ENCODE results near the gene SMPDL3B.

GRCh38 chr1:27931759-27932158 is 3.0 kb upstream of the SMPDL3B start:
- TF ChIP-seq, protein P1, sequence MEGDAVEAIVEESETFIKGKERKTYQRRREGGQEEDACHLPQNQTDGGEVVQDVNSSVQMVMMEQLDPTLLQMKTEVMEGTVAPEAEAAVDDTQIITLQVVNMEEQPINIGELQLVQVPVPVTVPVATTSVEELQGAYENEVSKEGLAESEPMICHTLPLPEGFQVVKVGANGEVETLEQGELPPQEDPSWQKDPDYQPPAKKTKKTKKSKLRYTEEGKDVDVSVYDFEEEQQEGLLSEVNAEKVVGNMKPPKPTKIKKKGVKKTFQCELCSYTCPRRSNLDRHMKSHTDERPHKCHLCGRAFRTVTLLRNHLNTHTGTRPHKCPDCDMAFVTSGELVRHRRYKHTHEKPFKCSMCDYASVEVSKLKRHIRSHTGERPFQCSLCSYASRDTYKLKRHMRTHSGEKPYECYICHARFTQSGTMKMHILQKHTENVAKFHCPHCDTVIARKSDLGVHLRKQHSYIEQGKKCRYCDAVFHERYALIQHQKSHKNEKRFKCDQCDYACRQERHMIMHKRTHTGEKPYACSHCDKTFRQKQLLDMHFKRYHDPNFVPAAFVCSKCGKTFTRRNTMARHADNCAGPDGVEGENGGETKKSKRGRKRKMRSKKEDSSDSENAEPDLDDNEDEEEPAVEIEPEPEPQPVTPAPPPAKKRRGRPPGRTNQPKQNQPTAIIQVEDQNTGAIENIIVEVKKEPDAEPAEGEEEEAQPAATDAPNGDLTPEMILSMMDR (IDR thresholded peaks at IDR 0.05) = no peak
- no peak for TF ChIP-seq POLR2A (IDR thresholded peaks at IDR 0.05)
